Kidney tubule cell (primary cell): ENCODE data around the gene NDUFB11.

Experiments
- DNase-seq: peaks from one replicate; pipeline ENCODE4 v3.0.0-alpha.2; 2018; ENCODE audit warnings: low spot score

NDUFB11 gene

DNA sequence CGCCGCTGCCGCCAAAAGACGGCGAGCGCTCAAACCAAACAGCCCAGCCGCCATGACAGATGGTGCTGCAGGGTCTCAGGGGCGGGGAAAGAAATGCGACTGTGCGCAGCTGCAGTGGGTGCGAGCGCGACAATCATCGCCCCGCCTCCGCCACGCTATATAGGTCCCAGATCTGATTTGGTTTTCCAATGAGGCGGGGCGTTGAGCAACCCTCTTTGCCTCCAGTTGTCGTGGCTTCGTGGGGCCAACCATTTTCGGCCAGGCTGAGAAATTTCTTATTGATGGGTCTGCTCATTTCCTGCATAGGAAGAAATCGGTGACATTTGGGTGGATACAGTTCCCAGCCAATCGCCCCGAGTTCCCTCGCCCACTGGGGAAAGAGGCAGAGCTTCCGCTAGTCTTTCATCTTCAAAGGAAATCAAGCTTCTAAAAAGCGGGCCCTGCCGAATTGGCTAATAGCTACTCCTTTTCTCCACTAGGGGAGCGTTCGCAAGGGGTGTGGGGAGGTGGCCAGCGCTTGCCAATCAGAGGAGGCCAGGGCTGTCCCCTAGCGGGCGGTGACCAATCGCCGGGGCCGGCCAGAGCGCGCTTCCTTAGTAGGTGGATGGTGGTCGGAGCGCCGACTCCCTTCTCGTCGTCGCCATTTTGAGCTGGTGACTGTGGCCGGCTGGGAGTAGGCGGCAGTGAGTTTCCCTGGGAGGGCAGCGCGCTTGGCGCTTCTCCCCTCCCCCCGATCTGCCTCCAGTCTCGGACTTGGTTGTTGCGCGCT lies at the start of gene NDUFB11, which contains the start of gene RBM10:
Gene NDUFB11, minus strand, starts transcription at position 77 of the 769 bp plus-strand sequence. Its CDS starts 23 bp downstream, at position 54.
Gene RBM10, plus strand, starts transcription at position 596 of the 769 bp plus-strand sequence. CDS start 2,261 bp downstream, outside the sequence.
- peak; percentile 94 for DNase-seq

DNA sequence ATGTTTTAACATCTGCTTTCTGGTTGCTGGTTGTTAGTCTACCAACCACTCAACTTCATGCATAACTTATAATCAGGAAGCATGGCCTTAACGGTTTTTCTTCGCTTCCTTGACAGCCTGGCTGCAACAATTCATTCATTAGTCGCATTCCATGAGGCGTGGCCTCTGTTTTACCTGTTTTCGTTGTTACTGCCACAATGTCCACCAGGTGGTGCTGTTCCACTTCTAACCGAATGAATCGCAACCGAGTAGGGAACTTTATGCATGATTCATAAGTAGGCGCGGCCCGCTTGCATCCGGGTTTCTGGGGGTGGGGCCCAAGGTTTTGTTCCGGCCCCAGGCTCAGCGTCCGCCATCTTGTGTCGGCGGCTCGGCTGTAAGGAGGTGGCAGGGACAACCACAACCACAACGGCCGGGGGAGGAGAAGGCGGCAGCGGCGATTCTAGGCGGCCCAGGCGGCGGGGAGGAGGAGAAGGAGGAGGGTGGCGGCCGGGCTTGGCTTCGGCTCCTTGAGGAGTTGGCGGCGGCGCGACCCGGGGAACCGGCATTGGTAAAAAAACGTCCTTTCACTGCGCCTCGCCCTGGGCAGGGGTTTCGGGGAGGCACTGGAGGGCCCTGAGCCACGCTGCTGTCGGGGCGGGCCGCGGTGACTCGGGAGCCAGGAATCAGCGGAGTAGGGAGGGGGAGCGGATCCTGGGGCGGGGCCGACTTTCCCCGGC lies 49.1 kb upstream of the NDUFB11 start, which contains the start of gene UBA1:
Gene UBA1, plus strand, starts transcription at position 355 of the 719 bp plus-strand sequence. CDS start 4,974 bp downstream, outside the sequence.
- DNase-seq: peak; percentile 98

DNA sequence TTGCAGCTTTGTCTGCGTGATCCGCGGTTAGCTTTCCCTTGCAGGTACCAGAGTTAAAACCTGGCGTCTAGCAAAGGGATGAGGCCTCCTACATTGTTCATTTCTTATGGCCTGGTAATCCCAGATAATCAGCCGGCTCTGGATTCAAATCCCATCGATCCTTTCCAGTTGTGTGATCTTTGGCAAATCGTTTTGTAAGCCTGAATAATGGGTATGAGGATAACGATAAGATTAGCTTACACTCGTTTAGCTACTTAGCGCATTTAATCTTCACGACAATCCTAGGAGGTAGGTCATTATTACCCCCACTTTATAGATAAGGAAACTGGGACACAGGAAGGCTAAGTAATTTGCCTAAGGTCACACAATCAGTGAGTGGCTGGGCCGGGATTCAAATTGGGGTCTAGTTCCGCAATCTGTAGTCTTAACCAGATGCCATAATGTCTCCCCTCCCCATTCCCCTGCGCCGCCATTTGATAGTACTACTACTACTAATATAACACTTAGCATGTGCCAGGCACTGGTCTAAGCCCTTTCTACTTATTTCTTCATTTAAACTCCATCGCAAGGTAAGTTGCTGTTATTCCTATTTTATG lies 47.4 kb upstream of the NDUFB11 start:
- DNase-seq: no peak

DNA sequence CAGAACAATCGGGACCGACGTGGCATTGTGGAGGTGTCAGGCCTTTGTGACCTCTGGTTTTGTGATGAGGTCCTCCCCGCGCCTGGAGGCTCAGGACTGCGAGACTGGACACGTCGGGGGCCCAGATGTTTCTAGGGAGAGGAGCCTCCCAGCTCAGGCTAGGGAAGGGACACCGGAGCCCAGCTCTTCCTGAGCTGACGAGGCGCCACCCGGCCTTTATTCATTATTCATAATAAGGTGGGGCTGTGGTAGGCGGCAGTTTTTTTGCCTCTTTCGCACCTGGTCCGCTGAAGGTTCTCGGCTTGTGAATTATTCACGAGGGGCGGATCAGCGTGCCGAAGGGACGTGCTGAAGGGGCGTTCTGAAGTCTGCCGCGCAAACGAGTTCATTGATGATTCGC lies 46.8 kb upstream of the NDUFB11 start:
- peak; percentile 59 for DNase-seq

DNA sequence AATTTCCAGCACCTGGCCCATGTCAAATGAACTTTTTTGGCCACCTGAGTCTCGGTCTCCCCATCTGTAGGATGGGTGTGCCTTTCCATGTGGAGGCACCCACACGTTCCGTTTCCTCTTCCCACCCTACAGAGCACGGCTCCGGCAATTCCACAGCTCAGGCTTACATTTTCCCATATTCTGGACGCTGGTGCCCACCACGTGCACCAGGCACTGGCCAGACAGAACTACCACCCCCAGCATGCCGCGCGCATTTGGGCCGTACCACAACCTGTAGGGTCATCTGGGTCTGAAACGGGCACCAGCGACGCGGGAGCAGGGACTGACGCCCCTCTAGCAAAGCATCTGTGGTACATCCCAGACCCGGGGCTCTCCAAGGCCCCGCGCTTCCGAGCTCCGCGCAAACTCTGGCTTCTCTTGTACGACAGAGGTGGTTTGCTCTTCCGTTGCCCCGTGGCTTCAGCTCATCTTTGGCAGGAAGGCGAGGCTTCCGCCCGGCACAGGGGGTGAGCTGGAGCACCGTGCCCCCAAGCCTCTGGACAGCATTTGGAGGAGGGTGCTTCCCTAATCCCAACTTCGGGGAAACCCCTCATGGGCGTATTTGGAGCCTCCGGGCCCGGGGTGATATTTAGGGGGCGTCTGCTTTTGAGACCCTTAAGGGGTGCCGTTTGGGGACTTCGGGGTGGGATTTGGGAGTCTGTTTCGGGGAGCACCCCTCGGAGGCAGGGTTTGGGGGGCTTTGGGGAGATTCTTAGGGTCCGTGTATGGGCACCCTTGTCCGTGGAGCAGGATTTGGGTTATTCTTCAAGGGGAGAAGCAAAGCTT lies 46.2 kb upstream of the NDUFB11 start:
- peak; percentile 90 for DNase-seq

DNA sequence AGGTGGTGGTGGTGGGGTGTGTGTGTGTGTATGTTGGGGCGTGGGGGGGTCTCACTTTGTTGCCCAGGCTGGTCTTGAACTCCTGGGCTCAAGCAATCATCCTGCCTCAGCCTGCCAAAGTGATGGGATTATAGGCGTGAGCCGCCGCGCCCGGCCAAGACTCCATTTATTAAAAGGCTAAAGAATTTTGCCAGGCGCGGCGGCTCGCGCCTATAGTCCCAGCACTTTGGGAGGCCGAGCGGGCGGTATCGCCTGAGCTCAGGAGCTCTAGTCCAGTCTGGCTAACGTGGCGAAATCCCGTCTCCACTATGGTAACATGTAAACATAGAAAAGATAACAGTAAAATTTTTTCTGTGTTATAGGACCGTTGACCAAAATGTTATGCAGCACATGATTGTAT lies 45.4 kb upstream of the NDUFB11 start:
- DNase-seq: no peak

DNA sequence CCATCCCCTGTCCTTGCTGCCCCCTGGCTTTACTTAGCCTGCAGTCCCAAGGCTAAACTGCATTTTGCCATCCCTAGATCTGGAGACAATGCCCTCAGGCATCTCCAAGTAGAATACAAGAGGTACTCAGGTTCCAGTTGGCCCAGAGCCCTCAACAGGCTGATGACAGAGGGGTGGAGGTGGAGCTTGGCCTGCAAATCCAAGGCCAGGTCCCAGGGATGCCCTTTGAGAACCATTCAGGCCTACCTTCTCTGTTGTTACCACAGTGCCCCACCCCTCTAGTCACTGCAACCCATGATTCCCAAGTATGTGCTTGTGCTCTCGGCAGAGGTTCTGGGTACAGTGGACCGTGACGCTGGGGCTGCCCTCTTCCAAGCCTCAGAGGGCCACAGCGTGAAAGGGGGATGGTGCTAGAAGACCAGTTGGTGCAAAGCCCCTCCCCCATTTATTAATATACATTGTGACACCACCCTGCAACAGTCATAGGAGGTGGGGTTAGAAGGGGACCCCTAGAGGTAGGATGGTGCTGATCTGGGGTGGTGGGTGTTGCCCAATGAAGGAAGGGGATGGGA lies 42.7 kb upstream of the NDUFB11 start:
- peak; percentile 50 for DNase-seq

DNA sequence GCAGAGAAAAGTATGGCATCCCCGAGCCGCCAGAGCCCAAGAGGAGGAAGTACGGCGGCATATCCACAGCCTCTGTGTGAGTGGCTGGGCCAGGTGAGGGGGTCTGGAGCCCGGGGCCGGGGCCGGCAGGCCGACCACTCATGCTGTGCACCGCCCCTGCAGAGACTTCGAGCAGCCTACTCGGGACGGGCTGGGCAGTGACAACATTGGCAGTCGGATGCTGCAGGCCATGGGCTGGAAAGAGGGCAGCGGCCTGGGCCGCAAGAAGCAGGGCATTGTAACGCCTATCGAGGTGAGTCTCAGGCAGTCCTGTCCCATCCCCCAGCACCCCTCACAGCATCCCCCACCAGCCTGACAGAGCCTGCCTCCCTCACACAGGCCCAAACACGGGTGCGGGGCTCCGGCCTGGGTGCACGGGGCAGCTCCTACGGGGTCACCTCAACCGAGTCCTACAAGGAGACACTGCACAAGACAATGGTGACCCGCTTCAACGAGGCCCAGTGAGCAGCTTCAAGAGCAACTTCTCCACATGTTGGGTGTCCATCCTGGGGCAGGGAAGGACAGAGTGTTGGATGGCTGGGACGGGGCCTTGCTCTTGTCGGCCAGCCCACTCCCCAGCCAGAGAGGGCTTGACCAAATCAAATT lies 41.7 kb upstream of the NDUFB11 start:
- no peak for DNase-seq

DNA sequence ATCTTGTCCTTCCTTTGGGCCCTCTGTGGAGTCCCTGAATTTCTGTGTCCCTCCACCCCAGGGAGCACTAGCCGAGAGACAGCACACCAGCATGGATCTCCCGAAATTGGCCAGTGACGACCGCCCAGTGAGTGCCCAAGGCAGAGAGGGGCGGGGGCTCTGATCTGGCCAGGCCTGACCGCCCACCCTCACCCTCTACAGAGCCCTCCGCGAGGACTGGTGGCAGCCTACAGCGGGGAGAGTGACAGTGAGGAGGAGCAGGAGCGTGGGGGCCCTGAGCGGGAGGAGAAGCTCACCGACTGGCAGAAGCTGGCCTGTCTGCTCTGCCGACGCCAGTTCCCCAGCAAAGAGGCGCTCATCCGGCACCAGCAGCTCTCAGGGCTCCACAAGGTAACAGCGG lies 40.7 kb upstream of the NDUFB11 start:
- DNase-seq: no peak

DNA sequence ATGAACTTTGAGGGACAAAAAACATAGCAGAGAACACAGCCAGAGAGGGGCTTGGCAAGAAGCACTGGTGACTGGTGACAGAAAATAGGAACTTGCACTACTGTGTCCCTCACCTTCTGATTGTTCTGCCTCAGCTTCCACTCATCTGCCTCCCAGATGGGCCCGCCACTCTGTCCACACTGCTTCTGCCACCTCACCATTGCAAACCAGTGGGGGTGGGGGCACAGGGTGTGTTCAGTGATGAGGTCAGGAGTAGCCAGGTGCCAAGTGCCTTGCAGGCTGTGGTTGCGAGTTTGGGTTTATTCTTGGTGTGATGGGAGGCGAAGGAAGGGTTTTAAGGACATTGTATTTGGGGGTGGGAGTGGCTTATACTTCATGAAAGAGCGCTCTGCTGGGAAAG lies 40.0 kb upstream of the NDUFB11 start:
- no peak for DNase-seq

DNA sequence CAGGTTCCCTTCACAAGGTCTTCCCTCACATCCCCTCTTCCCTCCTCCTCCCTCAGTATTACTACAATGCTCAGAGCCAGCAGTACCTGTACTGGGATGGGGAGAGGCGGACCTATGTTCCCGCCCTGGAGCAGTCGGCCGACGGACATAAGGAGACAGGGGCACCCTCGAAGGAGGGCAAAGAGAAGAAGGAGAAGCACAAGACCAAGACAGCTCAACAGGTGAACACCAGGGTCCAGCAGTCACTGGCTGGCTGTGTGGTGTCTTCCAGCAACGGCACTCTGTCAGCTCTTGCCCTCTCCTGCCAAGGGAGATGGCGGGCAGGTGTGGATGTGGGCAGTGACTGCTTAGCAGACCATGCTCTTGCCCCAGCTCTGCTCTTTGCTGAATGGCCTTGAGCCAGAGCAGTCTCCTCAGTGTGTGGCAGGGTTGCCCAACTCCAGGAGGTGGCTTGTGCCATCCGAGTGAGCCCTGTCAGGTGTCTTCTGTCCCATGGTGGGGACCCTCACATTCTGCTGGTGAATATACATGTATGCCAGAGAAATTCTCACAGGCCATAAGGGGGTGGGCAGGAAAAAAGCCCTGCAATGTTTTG lies 37.7 kb upstream of the NDUFB11 start:
- DNase-seq: no peak

DNA sequence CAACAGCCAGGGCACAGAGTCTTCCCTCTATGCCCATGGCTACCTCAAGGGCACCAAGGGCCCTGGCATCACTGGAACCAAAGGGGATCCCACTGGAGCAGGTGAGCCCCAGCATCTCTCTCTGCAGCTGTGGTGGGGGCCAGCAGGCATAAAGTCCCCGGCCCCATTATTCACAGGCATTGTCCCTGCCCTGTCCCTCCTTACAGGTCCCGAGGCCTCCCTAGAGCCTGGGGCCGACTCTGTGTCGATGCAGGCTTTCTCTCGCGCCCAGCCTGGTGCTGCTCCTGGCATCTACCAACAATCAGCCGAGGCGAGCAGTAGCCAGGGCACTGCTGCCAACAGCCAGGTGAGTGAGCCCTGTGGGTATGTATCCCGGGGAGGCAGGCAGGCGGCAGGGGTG lies 36.8 kb upstream of the NDUFB11 start:
- DNase-seq: no peak

DNA sequence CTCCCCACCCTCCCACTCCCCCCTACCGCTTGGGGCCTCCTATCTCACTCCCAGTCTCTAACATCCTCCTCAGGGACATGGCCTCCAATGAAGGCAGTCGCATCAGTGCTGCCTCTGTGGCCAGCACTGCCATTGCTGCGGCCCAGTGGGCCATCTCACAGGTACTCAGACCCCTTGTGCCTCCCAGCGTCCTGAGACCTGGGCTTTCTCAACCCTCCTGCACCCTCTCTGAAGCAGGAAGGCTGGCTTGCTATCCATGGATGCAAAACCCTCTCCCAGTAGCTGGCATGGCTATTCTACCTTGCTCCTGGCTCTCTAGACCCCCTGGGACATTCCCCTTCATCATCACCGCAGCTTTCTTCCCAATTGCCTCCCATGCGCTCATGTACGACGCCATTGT lies 35.8 kb upstream of the NDUFB11 start:
- DNase-seq: no peak

DNA sequence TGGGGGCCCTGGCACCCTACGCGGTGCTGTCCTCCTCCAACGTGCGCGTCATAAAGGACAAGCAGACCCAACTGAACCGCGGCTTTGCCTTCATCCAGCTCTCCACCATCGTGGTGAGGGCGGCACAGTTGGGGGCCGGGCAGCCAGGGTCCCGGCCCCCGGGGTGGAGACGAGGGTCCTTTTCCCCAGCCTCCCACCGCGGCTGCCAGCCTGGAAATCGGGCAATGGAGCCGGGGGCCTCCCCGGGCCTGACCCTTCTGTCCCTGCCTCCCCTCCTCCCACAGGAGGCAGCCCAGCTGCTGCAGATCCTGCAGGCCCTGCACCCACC lies 35.4 kb upstream of the NDUFB11 start:
- no peak for DNase-seq

DNA sequence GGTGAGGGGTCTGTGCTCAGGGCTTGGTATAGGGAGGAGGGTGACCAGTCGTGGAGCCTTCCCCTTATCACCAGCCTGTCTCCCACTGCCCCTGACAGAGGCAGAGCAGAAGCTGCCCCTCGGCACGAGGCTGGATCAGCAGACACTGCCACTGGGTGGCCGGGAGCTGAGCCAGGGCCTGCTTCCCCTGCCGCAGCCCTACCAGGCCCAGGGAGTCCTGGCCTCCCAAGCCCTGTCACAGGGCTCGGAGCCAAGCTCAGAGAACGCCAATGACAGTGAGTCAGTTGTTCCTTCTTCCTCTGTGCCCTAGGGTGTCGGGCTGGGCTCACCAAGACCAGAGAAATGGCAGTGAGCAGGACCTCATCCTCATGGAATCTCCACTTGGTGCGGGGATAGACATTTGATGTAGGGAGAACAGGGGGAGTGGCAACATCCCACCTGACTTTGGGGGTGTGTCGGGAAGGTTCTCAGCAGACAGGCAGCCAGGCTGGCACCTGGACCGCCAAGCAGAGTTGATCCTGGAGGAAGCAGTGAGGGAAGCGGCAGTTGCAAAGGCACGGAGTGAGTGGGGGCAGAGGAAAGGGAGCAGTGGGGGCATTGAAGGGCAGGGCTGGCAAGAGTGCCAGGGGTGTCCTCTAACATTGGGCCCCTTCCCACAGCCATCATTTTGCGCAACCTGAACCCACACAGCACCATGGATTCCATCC lies 34.9 kb upstream of the NDUFB11 start:
- peak; percentile 35 for DNase-seq

DNA sequence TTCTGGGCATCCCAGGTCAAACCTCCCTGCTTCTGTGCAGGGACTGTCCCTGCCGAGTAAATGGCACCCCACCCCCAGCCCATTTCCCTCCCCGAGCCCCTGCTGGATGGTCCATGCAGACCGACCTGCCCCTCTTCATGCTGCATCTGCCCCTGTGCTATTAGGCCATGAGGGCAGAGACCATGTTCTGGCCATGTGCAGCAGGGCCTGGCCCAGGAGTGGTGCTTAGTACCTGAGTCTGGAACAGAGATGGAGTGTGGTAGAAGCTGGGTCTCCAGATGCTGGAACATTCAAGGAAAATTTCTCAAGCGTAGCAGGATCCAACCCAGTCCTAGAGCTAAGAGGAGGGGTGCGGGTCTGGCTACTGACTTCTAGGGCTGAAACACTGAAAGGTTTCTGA lies 33.8 kb upstream of the NDUFB11 start:
- DNase-seq: no peak

DNA sequence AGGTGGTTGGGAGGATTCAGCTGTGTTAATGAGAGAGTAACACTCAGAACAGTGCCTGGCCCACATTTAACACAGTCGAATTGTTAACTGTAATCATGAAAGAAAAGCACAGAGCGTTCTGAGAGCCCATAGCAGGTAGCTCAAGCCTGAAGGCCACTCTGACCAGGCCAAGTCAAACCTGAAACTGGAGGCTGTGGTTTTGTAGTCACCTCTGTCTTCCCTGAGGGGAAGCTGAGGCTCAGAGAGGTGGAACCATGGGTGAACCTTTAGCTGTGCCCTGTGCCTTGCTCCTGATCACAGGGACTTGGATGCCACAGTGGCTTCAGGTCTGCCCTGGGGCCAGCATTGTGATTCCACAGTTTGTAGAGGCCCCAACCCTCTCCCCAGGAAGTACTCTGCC lies 32.6 kb upstream of the NDUFB11 start:
- no peak for DNase-seq

DNA sequence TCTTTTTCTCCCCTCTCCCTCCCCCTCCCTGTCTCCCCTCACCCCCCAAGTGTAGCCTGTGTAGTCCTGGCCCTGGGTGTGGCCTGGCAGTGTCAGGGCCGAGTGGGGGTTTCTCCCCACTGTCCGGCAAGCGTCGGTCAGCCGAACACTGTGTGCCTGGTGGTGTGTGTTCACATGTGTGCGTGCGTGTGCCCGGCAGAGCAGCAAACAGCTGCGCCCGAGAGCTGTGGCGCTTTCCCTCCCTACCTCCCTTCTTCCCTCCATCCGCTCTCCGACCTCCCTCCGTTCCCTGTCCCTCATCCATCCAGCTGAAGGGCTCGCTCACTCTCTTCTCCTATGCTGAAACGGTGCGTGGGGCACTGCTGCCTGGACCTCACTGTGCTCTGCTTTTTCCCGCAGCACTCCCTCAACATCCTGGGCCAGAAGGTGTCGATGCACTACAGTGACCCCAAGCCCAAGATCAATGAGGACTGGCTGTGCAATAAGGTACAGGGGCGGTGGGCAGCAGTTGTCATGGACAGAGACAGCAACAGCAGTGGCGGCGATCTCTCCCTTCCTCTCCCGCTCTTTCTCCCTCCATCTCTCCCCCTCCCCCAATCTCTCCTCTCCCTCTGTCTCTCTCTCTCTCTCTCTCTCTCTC lies 31.7 kb upstream of the NDUFB11 start:
- DNase-seq: no peak

DNA sequence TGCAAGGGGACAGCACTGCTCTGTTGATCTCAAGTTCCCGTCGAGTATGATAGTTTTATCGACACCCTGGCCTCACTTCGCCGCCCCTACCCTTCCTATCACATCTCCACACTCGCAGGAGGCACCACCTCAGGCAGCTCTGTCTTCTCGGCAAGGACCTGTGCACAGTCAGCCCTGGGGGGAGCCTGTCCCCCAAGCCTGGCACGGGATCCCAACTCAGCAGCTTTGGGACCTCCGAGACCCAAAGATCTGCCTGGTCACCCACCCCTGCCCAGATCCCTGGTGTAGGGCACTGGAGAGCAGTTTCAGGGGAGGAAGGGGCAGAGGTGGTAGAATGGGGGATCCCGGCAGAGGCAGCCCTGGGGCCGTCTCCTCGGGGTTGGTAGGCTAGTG lies 31.1 kb upstream of the NDUFB11 start:
- no peak for DNase-seq
